ENCODE results near the gene ALPK3. TPM values are rescaled to one million over a fixed set of nuclear protein-coding genes. Genes with fewer than 3 reads are reported as not detected.

ALPK3 gene
- total RNA-seq, 2 donors from 2014 or later = 7.8 to 15.8 TPM

- Histone ChIP-seq H3K36me3 (replicated peaks in 1 of 2; ENCODE audit: insufficient read depth in 1 of 2, low read depth in 2 of 2) (no peaks in the 10 kb centered on the region), H3K4me3 (no peak overlapping the region), H3K27me3 (no peaks in the 10 kb centered on the region), H3K27ac (no peak overlapping the region), H3K4me1 (peaks cover 6% of the 10 kb centered on the region), H3K9me3 (no peaks in the 10 kb centered on the region)
- TF ChIP-seq POLR2A (IDR thresholded peaks at IDR 0.05) (no peak), CTCF (IDR thresholded peaks at IDR 0.05) (no peak)
- WGBS, 2 donors = 79% methylated on average over 7 to 8 of the region's 8 CpGs
- DNase-seq (no peak), ATAC-seq (no peak)
- intact Hi-C loops (cut with DNase I) = no loop called here
These were observed 72.3 kb downstream of the ALPK3 start for GRCh38 chr15:84889313-84889990.

GRCh38 chr15:84889991-84890669 is 73.0 kb downstream of the ALPK3 start:
- ATAC-seq = no peak
- intact Hi-C loops (cut with DNase I) = no loop called here
- Histone ChIP-seq H3K36me3 (replicated peaks in 1 of 2; ENCODE audit: insufficient read depth in 1 of 2, low read depth in 2 of 2) (no peaks in the 10 kb centered on the region), H3K9me3 (no peaks in the 10 kb centered on the region), H3K27me3 (no peaks in the 10 kb centered on the region), H3K27ac (no peak overlapping the region), H3K4me1 (peaks cover 5% of the 10 kb centered on the region), H3K4me3 (no peak overlapping the region)
- TF ChIP-seq CTCF (IDR thresholded peaks at IDR 0.05) = no peak
- TF ChIP-seq POLR2A (IDR thresholded peaks at IDR 0.05) = no peak
- 92 to 100% methylated on average over 4 to 6 of the region's 6 CpGs for WGBS, 2 donors
- DNase-seq = no peak

GRCh38 chr15:84890670-84891162 is 73.6 kb downstream of the ALPK3 start:
- Histone ChIP-seq H3K27me3 (no peaks in the 10 kb centered on the region), H3K4me1 (peaks cover 5% of the 10 kb centered on the region), H3K36me3 (replicated peaks in 1 of 2; ENCODE audit: insufficient read depth in 1 of 2, low read depth in 2 of 2) (no peaks in the 10 kb centered on the region), H3K9me3 (no peaks in the 10 kb centered on the region), H3K4me3 (no peak overlapping the region), H3K27ac (no peak overlapping the region)
- intact Hi-C loops (cut with DNase I) = no loop called here
- ATAC-seq (no peak), DNase-seq (no peak)
- no peak for TF ChIP-seq POLR2A (IDR thresholded peaks at IDR 0.05)
- WGBS, 2 donors = 93 to 95% methylated on average over 5 of the region's 5 CpGs

- intact Hi-C loops (cut with DNase I) = no loop called here
- Histone ChIP-seq H3K4me3 (no peak overlapping the region), H3K27me3 (no peaks in the 10 kb centered on the region), H3K36me3 (replicated peaks in 1 of 2; ENCODE audit: insufficient read depth in 1 of 2, low read depth in 2 of 2) (no peaks in the 10 kb centered on the region), H3K27ac (no peak overlapping the region), H3K9me3 (no peaks in the 10 kb centered on the region), H3K4me1 (peaks cover 5% of the 10 kb centered on the region)
- 65 to 69% methylated on average over 6 of the region's 6 CpGs for WGBS, 2 donors
- ATAC-seq (no peak), DNase-seq (no peak)
- no peak for TF ChIP-seq POLR2A (IDR thresholded peaks at IDR 0.05)
- no peak for TF ChIP-seq CTCF (IDR thresholded peaks at IDR 0.05)
These were observed 74.2 kb downstream of the ALPK3 start for GRCh38 chr15:84891339-84891738.

- Histone ChIP-seq H3K36me3 (replicated peaks in 1 of 2; ENCODE audit: insufficient read depth in 1 of 2, low read depth in 2 of 2) (no peaks in the 10 kb centered on the region), H3K27me3 (no peaks in the 10 kb centered on the region), H3K4me3 (no peak overlapping the region), H3K27ac (no peak overlapping the region), H3K4me1 (no peaks in the 10 kb centered on the region), H3K9me3 (no peaks in the 10 kb centered on the region)
- no peak for ATAC-seq
- no peak for DNase-seq
- TF ChIP-seq POLR2A (IDR thresholded peaks at IDR 0.05) = no peak
- no peak for TF ChIP-seq CTCF (IDR thresholded peaks at IDR 0.05)
- WGBS, 2 donors = 86 to 90% methylated on average over 7 to 10 of the region's 10 CpGs
- intact Hi-C loops (cut with DNase I) = no loop called here
These were observed 75.7 kb downstream of the ALPK3 start for GRCh38 chr15:84892786-84893307.
